Stimulated activated effector memory CD8-positive, alpha-beta T cell treated with anti-CD3 and anti-CD28 coated beads, Interleukin-12 subunit alpha, Interleukin-12 subunit beta, amount 100 ng/mL, for 72 hours (primary cell): ENCODE results near the gene DPEP1.
"Not testable (repeated sequence)": the region's sequence is repeated elsewhere in the genome, so short reads cannot be mapped to it uniquely, and the experiment has no call there.

Source experiments
- ATAC-seq: fragments of 150-1000 bp; cut with Tn5 transposase; 2 replicates; pipeline ENCODE4 v1.10.0; 2021
- DNase-seq, 2 donors: peaks; one replicate each; pipeline ENCODE4 v3.0.0; 2021 to 2022; ENCODE audit warnings: low spot score in 2 of 2
- H3K27ac Mint-ChIP-seq: one replicate; pipeline ENCODE4 v1.8.0; 2022; ENCODE audit warnings: mild to moderate bottlenecking, mixed read lengths
- H3K36me3 Mint-ChIP-seq: one replicate; pipeline ENCODE4 v1.8.0; 2022; ENCODE audit warnings: mild to moderate bottlenecking, mixed read lengths
- H3K4me1 Mint-ChIP-seq: one replicate; pipeline ENCODE4 v1.8.0; 2022; ENCODE audit warnings: mixed read lengths
- H3K4me3 Mint-ChIP-seq: one replicate; pipeline ENCODE4 v1.8.0; 2022; ENCODE audit warnings: mild to moderate bottlenecking, mixed read lengths
- H3K9me3 Mint-ChIP-seq: one replicate; pipeline ENCODE4 v1.8.0; 2022; ENCODE audit warnings: mixed read lengths

The DPEP1 gene

GRCh38 chr16:89660146-89660545 is 46.7 kb downstream of the DPEP1 start:
- H3K9me3 Mint-ChIP-seq = no peaks in the 10 kb centered on the region
- H3K27ac Mint-ChIP-seq = no peak overlapping the region
- H3K36me3 Mint-ChIP-seq = peaks cover 61% of the 10 kb centered on the region
- DNase-seq (no peak), ATAC-seq (no peak)
- H3K4me3 Mint-ChIP-seq = no peak overlapping the region
- H3K4me1 Mint-ChIP-seq = peaks cover 35% of the 10 kb centered on the region

GRCh38 chr16:89661215-89661614 is 47.8 kb downstream of the DPEP1 start:
- Mint-ChIP-seq H3K4me1 (peaks cover 28% of the 10 kb centered on the region), H3K4me3 (no peak overlapping the region), H3K36me3 (peaks cover 50% of the 10 kb centered on the region), H3K27ac (peak overlapping the region; percentile 11), H3K9me3 (no peaks in the 10 kb centered on the region)
- ATAC-seq = no peak
- no peak for DNase-seq

DNA sequence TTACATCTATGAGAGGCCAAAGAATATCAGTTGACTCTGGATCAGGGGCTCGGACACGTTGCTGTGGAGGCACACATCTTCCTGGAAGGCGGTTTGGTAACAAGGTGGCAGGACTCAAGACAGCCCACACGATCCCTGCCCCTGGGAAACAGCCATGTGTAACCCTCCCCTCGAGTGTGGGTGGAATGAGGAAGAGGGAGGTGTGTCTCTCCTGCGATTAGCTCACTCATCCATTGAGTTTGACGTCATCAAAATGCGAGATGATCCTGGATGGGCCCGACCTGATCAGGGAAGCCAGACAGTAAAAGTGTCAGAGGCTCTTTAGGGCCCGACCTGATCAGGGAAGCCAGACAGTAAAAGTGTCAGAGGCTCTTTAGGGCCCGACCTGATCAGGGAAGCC is 50.8 kb downstream of the DPEP1 start:
- not testable (repeated sequence) for H3K4me3 Mint-ChIP-seq, H3K9me3 Mint-ChIP-seq, ATAC-seq, DNase-seq, H3K27ac Mint-ChIP-seq
- Mint-ChIP-seq H3K36me3 (peaks cover 46% of the 10 kb centered on the region), H3K4me1 (peaks cover 11% of the 10 kb centered on the region)

DNA sequence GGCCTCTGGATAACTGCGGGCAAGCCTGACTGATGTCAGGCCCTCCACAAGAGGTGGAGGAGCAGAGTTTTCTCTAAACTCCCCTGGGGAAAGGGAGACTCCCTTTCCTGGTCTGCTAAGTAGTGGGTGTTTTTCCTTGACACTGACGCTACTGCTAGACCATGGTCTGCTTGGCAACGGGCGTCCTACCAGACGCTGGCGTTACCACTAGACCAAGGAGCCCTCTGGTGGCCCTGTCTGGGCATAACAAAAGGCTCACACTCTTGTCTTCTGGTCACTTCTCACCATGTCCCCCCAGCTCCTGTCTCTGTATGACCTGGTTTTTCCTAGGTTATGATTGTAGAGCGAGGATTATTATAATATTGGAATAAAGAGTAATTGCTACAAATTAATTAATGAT is 53.6 kb downstream of the DPEP1 start:
- H3K4me1 Mint-ChIP-seq, H3K9me3 Mint-ChIP-seq, H3K4me3 Mint-ChIP-seq, DNase-seq, H3K27ac Mint-ChIP-seq, ATAC-seq: not testable (repeated sequence)
- peaks cover 25% of the 10 kb centered on the region for H3K36me3 Mint-ChIP-seq

DNA sequence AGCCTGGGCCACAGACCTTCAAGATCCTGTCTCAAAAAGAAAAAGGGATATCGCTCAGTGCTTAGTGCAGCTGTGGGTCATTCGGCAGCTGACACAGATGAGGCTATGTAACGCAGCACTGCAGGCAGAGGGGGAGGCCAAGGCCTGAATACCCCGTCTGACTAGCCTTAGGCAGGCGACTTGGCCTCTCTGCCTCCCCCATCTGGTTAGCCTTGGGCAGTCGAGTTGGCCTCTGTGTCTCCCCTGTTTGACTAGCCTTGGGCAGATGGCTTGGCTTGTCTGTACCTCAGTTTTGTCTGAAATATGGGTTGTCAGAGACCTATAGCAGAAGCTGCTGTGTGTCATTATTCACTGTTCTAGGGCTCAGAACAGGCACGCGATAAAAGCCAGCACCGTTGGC is 54.2 kb downstream of the DPEP1 start:
- DNase-seq (no peak), ATAC-seq (no peak)
- Mint-ChIP-seq H3K4me1 (no peaks in the 10 kb centered on the region), H3K27ac (no peak overlapping the region), H3K4me3 (no peak overlapping the region), H3K36me3 (peaks cover 18% of the 10 kb centered on the region), H3K9me3 (no peaks in the 10 kb centered on the region)

GRCh38 chr16:89668790-89669158 is 55.3 kb downstream of the DPEP1 start:
- Mint-ChIP-seq H3K27ac (no peak overlapping the region), H3K4me3 (no peak overlapping the region)
- no peak for ATAC-seq

GRCh38 chr16:89669755-89670154 is 56.3 kb downstream of the DPEP1 start:
- ATAC-seq (no peak), DNase-seq (no peak)
- Mint-ChIP-seq H3K4me1 (no peaks in the 10 kb centered on the region), H3K9me3 (no peaks in the 10 kb centered on the region), H3K36me3 (no peaks in the 10 kb centered on the region), H3K4me3 (no peak overlapping the region), H3K27ac (no peak overlapping the region)

More at GRCh38 chr16:89668790-89669158, 55.3 kb downstream of the DPEP1 start:
- Mint-ChIP-seq H3K9me3 (no peaks in the 10 kb centered on the region), H3K4me1 (no peaks in the 10 kb centered on the region), H3K36me3 (peaks cover 7% of the 10 kb centered on the region)
- no peak for DNase-seq

- Mint-ChIP-seq H3K36me3 (no peaks in the 10 kb centered on the region), H3K4me1 (no peaks in the 10 kb centered on the region), H3K4me3 (no peak overlapping the region), H3K27ac (no peak overlapping the region), H3K9me3 (no peaks in the 10 kb centered on the region)
- DNase-seq = no peak
- ATAC-seq = no peak
Observed at GRCh38 chr16:89670496-89671431, 57.3 kb downstream of the DPEP1 start.

DNA sequence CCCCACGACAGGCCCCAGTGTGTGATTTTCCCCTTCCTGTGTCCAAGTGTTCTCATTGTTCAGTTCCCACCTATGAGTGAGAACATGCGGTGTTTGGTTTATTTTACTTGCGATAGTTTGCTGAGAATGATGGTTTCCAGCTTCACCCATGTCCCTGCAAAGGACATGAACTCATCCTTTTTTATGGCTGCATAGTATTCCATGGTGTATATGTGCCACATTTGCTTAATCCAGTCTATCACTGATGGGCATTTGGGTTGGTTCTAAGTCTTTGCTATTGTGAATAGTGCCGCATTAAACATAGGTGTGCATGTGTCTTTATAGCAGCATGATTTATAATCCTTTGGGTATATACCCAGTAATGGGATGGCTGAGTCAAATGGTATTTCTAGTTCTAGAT is 58.1 kb downstream of the DPEP1 start:
- H3K27ac Mint-ChIP-seq, H3K9me3 Mint-ChIP-seq, H3K4me1 Mint-ChIP-seq, ATAC-seq, DNase-seq, H3K4me3 Mint-ChIP-seq, H3K36me3 Mint-ChIP-seq: not testable (repeated sequence)

DNA sequence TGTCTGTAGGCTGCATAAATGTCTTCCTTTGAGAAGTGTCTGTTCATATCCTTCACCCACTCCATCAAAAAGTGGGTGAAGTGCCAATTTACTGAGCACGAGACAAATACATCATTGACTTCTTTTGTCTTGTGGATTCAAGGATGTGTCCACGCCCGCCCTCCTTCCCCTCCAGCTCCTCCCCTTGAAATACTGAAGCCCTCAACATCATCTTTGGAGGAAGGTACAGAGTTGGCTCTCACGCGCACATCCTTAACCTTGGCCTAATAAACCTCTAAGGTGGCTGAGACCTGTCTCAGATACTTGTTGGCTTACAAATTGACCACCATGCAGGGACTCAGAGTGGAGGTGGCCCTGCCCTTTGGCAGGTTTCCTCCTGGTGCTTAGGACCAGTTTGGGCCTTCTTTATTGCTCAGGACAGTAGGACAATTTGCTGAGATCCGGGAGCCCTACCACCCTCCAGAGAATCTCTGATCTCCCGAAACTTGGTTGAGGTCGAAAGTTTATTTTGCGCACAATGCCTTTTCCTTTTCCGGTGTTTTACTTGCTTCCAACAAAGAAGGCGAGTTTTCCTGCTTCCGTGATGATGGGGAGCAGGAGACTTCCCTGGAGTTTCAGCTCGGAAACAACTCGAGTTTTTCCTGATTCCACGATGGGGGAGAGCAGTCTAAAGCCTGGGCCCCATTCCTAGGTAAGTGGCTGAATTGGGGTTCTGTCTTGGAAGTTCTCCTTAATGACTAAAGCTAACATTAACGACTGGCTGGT is 58.9 kb downstream of the DPEP1 start:
- ATAC-seq = no peak
- Mint-ChIP-seq H3K36me3 (no peaks in the 10 kb centered on the region), H3K27ac (no peak overlapping the region), H3K9me3 (no peaks in the 10 kb centered on the region), H3K4me1 (no peaks in the 10 kb centered on the region), H3K4me3 (no peak overlapping the region)
- DNase-seq = no peak

GRCh38 chr16:89678258-89678657 is 64.8 kb downstream of the DPEP1 start:
- no peak overlapping the region for H3K4me3 Mint-ChIP-seq
- H3K4me1 Mint-ChIP-seq = no peaks in the 10 kb centered on the region
- ATAC-seq (no peak), DNase-seq (no peak)
- no peaks in the 10 kb centered on the region for H3K9me3 Mint-ChIP-seq
- H3K36me3 Mint-ChIP-seq = no peaks in the 10 kb centered on the region
- H3K27ac Mint-ChIP-seq = no peak overlapping the region

GRCh38 chr16:89685916-89686315 is 72.5 kb downstream of the DPEP1 start:
- H3K4me1 Mint-ChIP-seq = peaks cover 26% of the 10 kb centered on the region
- no peak overlapping the region for H3K27ac Mint-ChIP-seq

DNA sequence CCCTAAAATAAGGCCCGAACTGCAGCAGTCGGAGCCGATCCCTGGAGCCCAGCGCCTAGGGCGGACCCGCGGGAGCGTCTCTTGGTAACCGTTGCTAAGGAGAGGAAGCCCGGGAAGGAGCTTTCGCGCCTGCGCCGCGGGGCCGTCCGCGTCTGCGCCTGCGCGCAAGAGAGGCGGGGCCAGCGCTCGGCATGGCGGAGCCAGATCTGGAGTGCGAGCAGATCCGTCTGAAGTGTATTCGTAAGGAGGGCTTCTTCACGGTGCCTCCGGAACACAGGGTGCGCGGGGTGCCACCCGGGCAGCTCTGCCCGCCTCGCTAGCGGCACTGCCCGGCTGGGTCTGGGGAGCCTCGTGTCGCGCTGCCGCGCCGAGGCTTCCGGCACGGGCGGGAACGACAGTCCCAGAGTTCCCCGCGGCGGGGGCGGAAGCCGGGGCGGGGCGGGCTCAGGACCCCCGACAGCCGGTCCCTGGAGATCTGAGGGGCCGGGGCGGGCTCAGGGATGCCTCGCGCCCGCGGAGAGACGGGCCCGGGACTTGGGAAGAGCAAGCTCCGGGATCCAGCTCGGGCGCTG is 73.2 kb downstream of the DPEP1 start, which contains the start of gene CDK10:
TSS of gene CDK10 (plus strand) at position 170 of the 572 bp plus-strand sequence. CDS start at position 192, 22 bp downstream.
- peak within 1 kb of the TSS; percentile 83 for H3K4me3 Mint-ChIP-seq
- ATAC-seq (peak; percentile 90), DNase-seq (peak; percentile 98 to 99)
- no peaks in the 10 kb centered on the region for H3K9me3 Mint-ChIP-seq
- H3K4me1 Mint-ChIP-seq = peaks cover 26% of the 10 kb centered on the region
- peaks cover 37% of the 10 kb centered on the region for H3K36me3 Mint-ChIP-seq
- H3K27ac Mint-ChIP-seq = peak within 1 kb of the TSS; percentile 85

More at GRCh38 chr16:89685916-89686315, 72.5 kb downstream of the DPEP1 start:
- ATAC-seq = no peak
- Mint-ChIP-seq H3K36me3 (peaks cover 31% of the 10 kb centered on the region), H3K4me3 (peak overlapping the region; percentile 83), H3K9me3 (no peaks in the 10 kb centered on the region)
- DNase-seq = no peak

DNA sequence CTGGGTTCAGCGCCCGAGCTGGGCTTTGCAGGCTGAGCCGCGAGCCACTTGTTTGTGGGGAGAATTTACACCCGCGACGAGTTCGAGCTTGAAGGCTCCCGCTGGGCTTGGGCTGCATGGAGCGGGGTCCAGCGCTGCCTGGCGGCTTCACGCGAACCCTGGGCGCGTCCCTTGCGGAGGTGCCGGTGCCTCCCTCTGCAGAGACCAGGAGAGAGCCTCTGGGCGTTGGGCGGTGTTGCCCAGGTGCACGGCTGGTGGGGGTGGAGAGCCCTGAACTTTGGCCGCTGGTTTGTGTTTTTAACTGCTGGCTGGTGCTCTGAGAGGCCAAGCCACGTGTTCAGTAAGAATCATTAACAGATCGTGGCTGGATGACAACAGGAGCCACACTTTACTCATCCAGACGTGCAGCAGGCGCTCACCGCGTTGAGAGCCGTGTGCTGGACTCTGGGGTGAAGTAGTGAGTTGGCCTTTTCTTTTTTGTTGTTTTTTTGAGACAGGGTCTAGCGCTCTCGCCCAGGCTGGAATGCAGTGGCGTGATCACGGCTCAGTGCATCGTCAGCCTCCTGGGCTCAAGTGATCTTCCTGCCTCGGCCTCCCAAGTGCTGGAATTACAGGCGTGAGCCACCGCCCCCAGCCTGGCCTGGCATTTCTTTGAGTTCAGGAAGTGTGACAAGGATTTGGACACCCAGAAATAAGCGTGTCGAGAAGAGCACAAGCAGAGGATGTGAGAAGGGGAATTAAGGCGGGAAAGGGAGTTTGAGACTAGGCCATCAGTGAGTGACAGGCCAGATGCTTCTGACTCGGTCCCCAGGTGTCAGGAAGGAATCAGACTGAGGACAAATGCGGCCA is 73.9 kb downstream of the DPEP1 start:
- Mint-ChIP-seq H3K36me3 (peaks cover 45% of the 10 kb centered on the region), H3K4me1 (peaks cover 26% of the 10 kb centered on the region), H3K4me3 (peak overlapping the region; percentile 83), H3K27ac (peak overlapping the region; percentile 85), H3K9me3 (no peaks in the 10 kb centered on the region)
- peak; percentile 48 for ATAC-seq
- DNase-seq = no peak
